Progenitor cell of endocrine pancreas (in vitro differentiated cells): ENCODE results near the gene ITGA3. TPM values are rescaled to one million over a fixed set of nuclear protein-coding genes. Genes with fewer than 3 reads are reported as not detected.

Experiments used
- DNase-seq: peaks from one replicate; pipeline ENCODE4 v3.0.0; 2021; ENCODE audit warnings: low spot score; ENCODE audit not compliant: unreplicated experiment
- H3K27ac Mint-ChIP-seq: 2 replicates; pipeline ENCODE4 v1.8.0; 2021; ENCODE audit warnings: mild to moderate bottlenecking, moderate library complexity, mixed read lengths
- H3K27me3 Mint-ChIP-seq: 2 replicates; pipeline ENCODE4 v1.8.0; 2021; ENCODE audit warnings: mixed read lengths
- H3K36me3 Mint-ChIP-seq: 2 replicates; pipeline ENCODE4 v1.8.0; 2022; ENCODE audit warnings: mixed read lengths; ENCODE audit not compliant: insufficient read depth
- H3K4me1 Mint-ChIP-seq: 2 replicates; pipeline ENCODE4 v1.8.0; 2021; ENCODE audit warnings: low read depth, mixed read lengths
- H3K4me3 Mint-ChIP-seq: 2 replicates; pipeline ENCODE4 v1.8.0; 2021; ENCODE audit warnings: low read depth, mild to moderate bottlenecking, moderate library complexity, mixed read lengths
- H3K9me3 Mint-ChIP-seq: 2 replicates; pipeline ENCODE4 v1.8.0; 2021; ENCODE audit warnings: low read depth, mixed read lengths
- total RNA-seq: library from RNA; stranded (reverse); gene quantifications from 2 replicates; pipeline ENCODE4 v1.2.1, GENCODE V29; 2021
- TF ChIP-seq, protein P1 (sequence below): fragments of 200-600 bp; sonication (generic); IDR thresholded peaks from one replicate; pipeline ENCODE4 v1.5.0; 2021; ENCODE audit warnings: antibody characterized with exemption, mild to moderate bottlenecking; ENCODE audit not compliant: unreplicated experiment

ITGA3 gene
- total RNA-seq, 1 donor from 2014 or later = 17.6 TPM

DNA sequence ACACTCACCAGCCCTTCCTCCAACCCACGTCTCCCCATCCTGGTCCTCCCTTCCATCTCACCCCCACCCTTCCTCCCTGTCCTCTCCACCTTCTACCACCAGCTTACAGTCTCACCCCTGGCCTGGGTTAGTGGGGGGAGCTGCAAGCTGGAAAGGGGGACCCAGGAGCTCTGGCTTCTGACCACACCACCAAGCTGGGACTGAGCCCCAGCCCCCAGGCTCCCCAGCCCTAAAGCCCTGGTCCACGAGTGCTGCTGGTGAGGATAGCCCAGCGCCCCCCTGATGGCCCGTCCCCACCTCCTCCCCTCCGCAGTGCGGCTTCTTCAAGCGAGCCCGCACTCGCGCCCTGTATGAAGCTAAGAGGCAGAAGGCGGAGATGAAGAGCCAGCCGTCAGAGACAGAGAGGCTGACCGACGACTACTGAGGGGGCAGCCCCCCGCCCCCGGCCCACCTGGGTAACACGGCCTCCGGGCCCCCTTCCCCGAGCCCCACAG is 32.0 kb downstream of the ITGA3 start:
- H3K4me1 Mint-ChIP-seq = no peaks in the 10 kb centered on the region
- DNase-seq = no peak
- TF ChIP-seq, protein P1, sequence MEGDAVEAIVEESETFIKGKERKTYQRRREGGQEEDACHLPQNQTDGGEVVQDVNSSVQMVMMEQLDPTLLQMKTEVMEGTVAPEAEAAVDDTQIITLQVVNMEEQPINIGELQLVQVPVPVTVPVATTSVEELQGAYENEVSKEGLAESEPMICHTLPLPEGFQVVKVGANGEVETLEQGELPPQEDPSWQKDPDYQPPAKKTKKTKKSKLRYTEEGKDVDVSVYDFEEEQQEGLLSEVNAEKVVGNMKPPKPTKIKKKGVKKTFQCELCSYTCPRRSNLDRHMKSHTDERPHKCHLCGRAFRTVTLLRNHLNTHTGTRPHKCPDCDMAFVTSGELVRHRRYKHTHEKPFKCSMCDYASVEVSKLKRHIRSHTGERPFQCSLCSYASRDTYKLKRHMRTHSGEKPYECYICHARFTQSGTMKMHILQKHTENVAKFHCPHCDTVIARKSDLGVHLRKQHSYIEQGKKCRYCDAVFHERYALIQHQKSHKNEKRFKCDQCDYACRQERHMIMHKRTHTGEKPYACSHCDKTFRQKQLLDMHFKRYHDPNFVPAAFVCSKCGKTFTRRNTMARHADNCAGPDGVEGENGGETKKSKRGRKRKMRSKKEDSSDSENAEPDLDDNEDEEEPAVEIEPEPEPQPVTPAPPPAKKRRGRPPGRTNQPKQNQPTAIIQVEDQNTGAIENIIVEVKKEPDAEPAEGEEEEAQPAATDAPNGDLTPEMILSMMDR = no peak
- H3K9me3 Mint-ChIP-seq = no peaks in the 10 kb centered on the region
- no peak overlapping the region for H3K4me3 Mint-ChIP-seq
- H3K27me3 Mint-ChIP-seq = no peaks in the 10 kb centered on the region
- peaks cover 1% of the 10 kb centered on the region for H3K36me3 Mint-ChIP-seq
- no peak overlapping the region for H3K27ac Mint-ChIP-seq

DNA sequence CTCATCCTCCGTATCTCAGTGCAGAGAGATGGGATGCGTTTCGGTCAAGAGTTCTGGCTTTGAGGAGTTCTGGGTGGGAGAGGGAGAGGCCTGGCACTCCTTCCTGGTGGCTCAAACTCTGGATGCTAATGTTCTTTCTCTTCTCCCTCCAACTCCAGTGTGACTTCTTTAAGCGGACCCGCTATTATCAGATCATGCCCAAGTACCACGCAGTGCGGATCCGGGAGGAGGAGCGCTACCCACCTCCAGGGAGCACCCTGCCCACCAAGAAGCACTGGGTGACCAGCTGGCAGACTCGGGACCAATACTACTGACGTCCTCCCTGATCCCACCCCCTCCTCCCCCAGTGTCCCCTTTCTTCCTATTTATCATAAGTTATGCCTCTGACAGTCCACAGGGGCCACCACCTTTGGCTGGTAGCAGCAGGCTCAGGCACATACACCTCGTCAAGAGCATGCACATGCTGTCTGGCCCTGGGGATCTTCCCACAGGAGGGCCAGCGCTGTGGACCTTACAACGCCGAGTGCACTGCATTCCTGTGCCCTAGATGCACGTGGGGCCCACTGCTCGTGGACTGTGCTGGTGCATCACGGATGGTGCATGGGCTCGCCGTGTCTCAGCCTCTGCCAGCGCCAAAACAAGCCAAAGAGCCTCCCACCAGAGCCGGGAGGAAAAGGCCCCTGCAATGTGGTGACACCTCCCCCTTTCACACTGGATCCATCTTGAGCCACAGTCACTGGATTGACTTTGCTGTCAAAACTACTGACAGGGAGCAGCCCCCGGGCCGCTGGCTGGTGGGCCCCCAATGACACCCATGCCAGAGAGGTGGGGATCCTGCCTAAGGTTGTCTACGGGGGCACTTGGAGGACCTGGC is 33.3 kb downstream of the ITGA3 start:
- TF ChIP-seq, protein P1 = no peak
- no peak for DNase-seq
- H3K27ac Mint-ChIP-seq = no peak overlapping the region
- peaks cover 3% of the 10 kb centered on the region for H3K27me3 Mint-ChIP-seq
- H3K9me3 Mint-ChIP-seq = no peaks in the 10 kb centered on the region
- H3K4me3 Mint-ChIP-seq = no peak overlapping the region
- no peaks in the 10 kb centered on the region for H3K4me1 Mint-ChIP-seq
- peaks cover 1% of the 10 kb centered on the region for H3K36me3 Mint-ChIP-seq

DNA sequence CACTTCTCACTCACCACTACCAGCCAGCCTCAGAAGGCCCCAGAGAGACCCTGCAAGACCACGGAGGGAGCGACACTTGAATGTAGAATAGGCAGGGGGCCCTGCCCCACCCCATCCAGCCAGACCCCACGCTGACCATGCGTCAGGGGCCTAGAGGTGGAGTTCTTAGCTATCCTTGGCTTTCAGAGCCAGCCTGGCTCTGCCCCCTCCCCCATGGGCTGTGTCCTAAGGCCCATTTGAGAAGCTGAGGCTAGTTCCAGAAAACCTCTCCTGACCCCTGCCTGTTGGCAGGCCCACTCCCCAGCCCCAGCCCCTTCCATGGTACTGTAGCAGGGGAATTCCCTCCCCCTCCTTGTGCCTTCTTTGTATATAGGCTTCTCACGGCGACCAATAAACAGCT is 34.2 kb downstream of the ITGA3 start:
- TF ChIP-seq, protein P1 = no peak
- H3K27ac Mint-ChIP-seq = no peak overlapping the region
- H3K9me3 Mint-ChIP-seq = no peaks in the 10 kb centered on the region
- no peak overlapping the region for H3K4me3 Mint-ChIP-seq
- DNase-seq = no peak
- H3K27me3 Mint-ChIP-seq = peaks cover 3% of the 10 kb centered on the region
- H3K36me3 Mint-ChIP-seq = no peaks in the 10 kb centered on the region
- peaks cover 3% of the 10 kb centered on the region for H3K4me1 Mint-ChIP-seq

DNA sequence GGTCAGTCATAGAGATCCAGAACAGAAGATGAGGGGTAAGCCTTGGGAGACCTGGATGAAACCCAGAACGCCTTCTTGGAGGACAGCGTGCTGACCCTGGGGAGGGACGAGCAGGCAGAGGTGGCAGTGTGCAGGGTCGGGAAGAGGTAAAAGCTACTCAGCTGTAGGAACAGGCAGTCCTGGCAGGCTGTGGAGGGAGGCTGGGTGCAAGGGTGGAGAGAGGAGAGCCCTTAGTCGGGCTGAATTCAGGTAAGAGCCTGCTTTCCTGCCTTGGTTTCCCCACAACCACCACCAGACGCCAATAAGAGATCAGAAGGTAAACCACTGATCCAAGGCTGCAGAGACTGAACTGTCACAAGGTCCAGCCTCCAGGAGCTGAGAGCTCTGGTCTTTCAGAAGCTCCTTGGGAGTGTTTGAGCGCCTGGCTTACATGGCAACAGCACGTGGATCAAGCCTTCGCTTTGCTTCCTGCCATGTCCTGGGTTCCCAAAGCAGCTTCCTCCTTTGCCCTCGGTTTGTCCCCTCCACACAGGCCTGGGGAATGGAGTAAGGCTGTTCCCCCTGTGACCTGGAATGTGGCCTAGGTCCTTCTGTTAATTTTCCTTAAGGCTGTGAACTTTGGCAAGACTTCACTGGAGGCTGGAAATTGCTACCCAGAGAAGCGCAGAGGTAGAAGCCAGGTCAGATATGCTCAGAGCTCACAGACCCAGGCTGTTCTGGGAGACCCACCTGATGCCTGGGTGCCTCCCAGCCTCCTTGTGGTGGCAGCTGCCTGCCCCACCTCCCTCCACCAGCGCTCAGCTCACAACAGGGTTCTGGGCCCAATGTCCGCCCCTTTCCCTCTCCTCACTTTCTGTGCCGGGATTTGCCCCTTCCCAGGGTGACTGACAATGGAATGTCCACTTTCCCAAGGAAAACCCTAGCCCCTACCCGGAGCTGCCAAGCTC is 35.3 kb downstream of the ITGA3 start:
- Mint-ChIP-seq H3K4me3 (no peak overlapping the region), H3K36me3 (no peaks in the 10 kb centered on the region), H3K27ac (no peak overlapping the region), H3K4me1 (peaks cover 10% of the 10 kb centered on the region), H3K9me3 (no peaks in the 10 kb centered on the region), H3K27me3 (peaks cover 3% of the 10 kb centered on the region)
- DNase-seq = no peak
- TF ChIP-seq, protein P1 = no peak

DNA sequence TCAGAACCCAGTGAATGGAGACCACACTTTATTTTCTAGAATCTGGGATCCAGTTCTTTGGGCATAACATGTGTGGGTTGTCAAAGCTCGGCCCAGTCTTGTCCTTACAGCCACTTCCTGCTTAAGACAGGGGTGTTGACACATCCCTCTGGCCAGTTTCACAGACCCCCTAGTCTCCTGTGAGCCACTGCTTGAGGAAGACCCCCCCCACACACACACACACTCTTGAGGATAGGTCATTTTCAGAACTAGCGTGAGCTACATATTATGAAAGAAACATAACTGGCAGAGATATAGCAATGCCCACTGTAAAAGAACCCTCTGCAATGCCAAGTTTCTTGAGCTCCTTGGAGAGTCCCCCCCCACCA is 36.0 kb downstream of the ITGA3 start:
- peaks cover 10% of the 10 kb centered on the region for H3K4me1 Mint-ChIP-seq
- no peak overlapping the region for H3K27ac Mint-ChIP-seq
- no peaks in the 10 kb centered on the region for H3K9me3 Mint-ChIP-seq
- H3K4me3 Mint-ChIP-seq = no peak overlapping the region
- no peak for DNase-seq
- no peaks in the 10 kb centered on the region for H3K36me3 Mint-ChIP-seq
- H3K27me3 Mint-ChIP-seq = peaks cover 3% of the 10 kb centered on the region
- TF ChIP-seq, protein P1 = no peak
